ENCODE results near the gene NRXN2.

NRXN2 gene

GRCh38 chr11:64559351-64560138 lies 163.5 kb downstream of the NRXN2 start:
- no peak for DNase-seq

DNA sequence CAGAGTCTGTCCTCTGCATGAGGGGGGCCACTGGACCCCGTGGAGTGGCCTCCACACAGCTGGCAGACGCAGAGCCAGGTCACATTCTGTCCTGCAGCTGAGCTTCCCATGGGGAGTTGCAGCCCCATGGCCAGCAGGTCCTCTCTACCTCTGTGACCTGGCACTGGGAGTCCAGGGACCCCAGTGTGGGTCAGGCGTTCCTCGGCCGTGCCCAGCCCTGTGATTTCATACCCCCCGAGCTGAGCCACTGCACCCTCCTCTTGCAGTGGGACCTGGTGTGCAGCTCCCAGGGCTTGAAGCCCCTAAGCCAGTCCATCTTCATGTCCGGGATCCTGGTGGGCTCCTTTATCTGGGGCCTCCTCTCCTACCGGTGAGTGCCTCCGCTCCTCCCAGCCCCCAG lies 164.1 kb downstream of the NRXN2 start:
- DNase-seq, result no peak

DNA sequence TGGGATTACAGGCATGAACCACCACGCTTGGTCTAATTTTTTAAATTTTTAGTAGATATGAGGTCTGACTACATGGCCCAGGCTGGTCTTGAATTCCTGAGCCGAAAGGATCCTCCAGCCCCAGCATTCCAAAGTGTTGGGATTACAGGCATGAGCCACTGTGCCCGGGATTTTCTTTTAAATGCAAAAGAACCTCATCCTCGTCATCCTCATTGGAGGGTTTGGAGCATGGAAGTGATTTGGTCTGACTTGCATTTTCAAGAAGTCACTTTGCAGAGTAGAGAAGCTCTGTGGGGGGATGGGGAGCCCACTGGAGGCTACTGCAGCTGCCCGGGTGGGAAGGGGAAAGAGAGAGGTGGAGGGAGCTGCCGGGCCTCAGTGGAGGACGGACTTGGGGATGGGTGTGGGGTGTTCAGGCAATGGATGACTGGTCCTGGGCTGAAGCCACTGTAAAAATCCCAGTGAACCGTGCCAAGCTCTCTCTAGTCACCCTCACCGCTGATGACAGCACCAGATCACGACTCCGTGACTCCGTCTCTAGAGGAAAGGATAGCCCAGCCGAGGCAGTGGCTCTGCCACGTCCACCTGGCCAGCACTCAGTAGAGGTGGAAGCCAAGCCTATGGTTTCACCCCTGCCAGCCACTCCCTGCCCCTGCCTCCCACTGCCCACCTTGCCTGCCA lies 164.8 kb downstream of the NRXN2 start:
- DNase-seq, result no peak

- no peak for DNase-seq
Measured at GRCh38 chr11:64556721-64557250, 166.2 kb downstream of the NRXN2 start.
